Thyroid gland (tissue), 4 donors: Measurements from ENCODE around the gene EXOC6. TPM values are rescaled to one million over a fixed set of nuclear protein-coding genes. Genes with fewer than 3 reads are reported as not detected.

ENCODE experiments used
- DNase-seq, 2 donors: peaks; one replicate each; pipeline ENCODE4 v3.0.0-alpha.2; 2019
- H3K27ac ChIP-seq, 3 donors: fragments of 200-600 bp; sonication (generic); 1 replicate in 2 of 3; 2 replicates in 1 of 3; pipeline ENCODE4 v1.5.1; 2016 to 2019; ENCODE audit warnings: mild to moderate bottlenecking in 1 of 3, moderate library complexity in 1 of 3
- H3K27me3 ChIP-seq: fragments of 200-600 bp; sonication (generic); one replicate; pipeline ENCODE4 v1.5.1; 2019
- H3K36me3 ChIP-seq, 2 donors: fragments of 200-600 bp; sonication (generic); one replicate each; pipeline ENCODE4 v1.5.1; 2016 to 2019
- H3K4me1 ChIP-seq, 2 donors: fragments of 200-600 bp; sonication (generic); one replicate each; pipeline ENCODE4 v1.5.1; 2017 to 2019
- H3K4me3 ChIP-seq, 3 donors: fragments of 200-600 bp; sonication (generic); replicated peaks in 1 of 3; 1 replicate in 2 of 3; 2 replicates in 1 of 3; pipeline ENCODE4 v1.5.1; 2016; ENCODE audit warnings: mild to moderate bottlenecking in 1 of 3
- H3K9me3 ChIP-seq: fragments of 200-600 bp; sonication (generic); one replicate; pipeline ENCODE4 v1.5.1; 2017
- CTCF ChIP-seq, 6 experiments: fragments of 200-600 bp in 3 of 6; fragments of 450-650 bp in 3 of 6; sonication (generic) in 3 of 6; IDR thresholded peaks; one replicate each; pipeline ENCODE4 v1.5.1; 2016 to 2019; ENCODE audit warnings: antibody characterized with exemption in 6 of 6, mild to moderate bottlenecking in 2 of 6, inconsistent platforms in 1 of 6, moderate library complexity in 1 of 6
- POLR2A ChIP-seq, 2 donors: fragments of 450-650 bp; IDR thresholded peaks; one replicate each; pipeline ENCODE4 v1.6.1; 2017; ENCODE audit warnings: antibody characterized with exemption in 2 of 2, mild to moderate bottlenecking in 2 of 2, moderate library complexity in 1 of 2
- WGBS, 2 donors: methylation state at CpG; one replicate each; pipeline ENCODE4 v1.1.5; 2017; 5-methylcytosine and 5-hydroxymethylcytosine counted together
- intact Hi-C: fragments of 100-400 bp; cut with DNase I; formaldehyde crosslinking; loops from one replicate; pipeline ENCODE4 v1.15.1; 2023
- total RNA-seq, 4 donors: library from RNA; depleted of rRNA; stranded (reverse); fragments of >200 nt; gene quantifications; one replicate each; pipeline ENCODE4 v1.2.3, GENCODE V29; 2016

EXOC6 gene
- total RNA-seq, 4 donors from 2014 or later: 51.6 to 74.0 (median 61.1) TPM

- no peaks in the 10 kb centered on the region for H3K9me3 ChIP-seq
- TF ChIP-seq CTCF (IDR thresholded peaks at IDR 0.05) (no peak), POLR2A (IDR thresholded peaks at IDR 0.05) (no peak)
- no peaks in the 10 kb centered on the region for H3K27me3 ChIP-seq
- intact Hi-C loops: no loop called here
- no peaks in the 10 kb centered on the region for H3K36me3 ChIP-seq
- H3K27ac ChIP-seq: no peak overlapping the region
- no peak overlapping the region for H3K4me3 ChIP-seq
- 89 to 97% methylated on average over 4 of the region's 4 CpGs for WGBS, 2 donors
- H3K4me1 ChIP-seq: peaks cover 13 to 21% of the 10 kb centered on the region in 2 donors
- no peak for DNase-seq
These were observed 2.7 kb downstream of the EXOC6 start for GRCh38 chr10:92851003-92851402.

GRCh38 chr10:92855560-92855959, 7.2 kb downstream of the EXOC6 start:
- Histone ChIP-seq H3K27me3 (no peaks in the 10 kb centered on the region), H3K27ac (no peak overlapping the region), H3K9me3 (no peaks in the 10 kb centered on the region), H3K36me3 (no peaks in the 10 kb centered on the region), H3K4me1 (peaks cover 3 to 8% of the 10 kb centered on the region in 2 donors), H3K4me3 (no peak overlapping the region)
- no peak for DNase-seq
- intact Hi-C loops: no loop called here
- WGBS, 2 donors: 95 to 96% methylated on average over 3 of the region's 3 CpGs
- TF ChIP-seq POLR2A (IDR thresholded peaks at IDR 0.05): no peak
- TF ChIP-seq CTCF (IDR thresholded peaks at IDR 0.05): no peak

DNA sequence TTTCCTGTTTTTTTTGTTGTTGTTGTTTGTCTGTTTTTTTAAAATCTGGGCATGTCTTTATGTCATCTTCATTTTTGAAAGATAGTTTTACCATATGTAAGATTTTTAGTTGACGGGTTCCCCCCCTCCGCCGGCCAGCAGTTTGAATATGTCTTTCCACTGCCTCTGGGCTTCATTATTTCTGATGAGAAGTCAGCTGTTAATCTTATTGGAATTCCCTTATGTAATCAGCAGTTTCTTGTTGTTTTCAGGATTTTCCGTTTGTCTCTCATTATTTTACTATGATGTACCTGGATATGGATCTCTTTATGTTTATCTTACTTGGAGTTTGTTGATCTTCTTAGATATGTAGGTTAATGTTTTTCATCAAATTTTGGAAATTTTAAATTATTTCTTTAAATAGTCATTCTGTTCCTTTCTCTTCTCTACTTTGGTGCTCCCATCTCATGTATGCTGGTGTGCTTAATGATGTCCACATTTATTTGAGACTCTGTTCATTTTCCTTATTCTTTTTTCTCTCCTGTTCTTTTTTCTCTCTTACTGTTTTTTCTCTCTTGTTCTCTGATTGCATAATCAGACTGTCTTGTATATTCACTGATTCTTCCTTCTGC, 9.7 kb downstream of the EXOC6 start:
- intact Hi-C loops: no loop called here
- Histone ChIP-seq H3K9me3 (no peaks in the 10 kb centered on the region), H3K4me1 (peaks cover 10 to 20% of the 10 kb centered on the region in 2 donors), H3K36me3 (no peaks in the 10 kb centered on the region), H3K27me3 (no peaks in the 10 kb centered on the region), H3K4me3 (no peak overlapping the region), H3K27ac (no peak overlapping the region)
- no peak for TF ChIP-seq CTCF (IDR thresholded peaks at IDR 0.05)
- no peak for DNase-seq
- WGBS, 2 donors: 96 to 97% methylated on average over 4 of the region's 4 CpGs

DNA sequence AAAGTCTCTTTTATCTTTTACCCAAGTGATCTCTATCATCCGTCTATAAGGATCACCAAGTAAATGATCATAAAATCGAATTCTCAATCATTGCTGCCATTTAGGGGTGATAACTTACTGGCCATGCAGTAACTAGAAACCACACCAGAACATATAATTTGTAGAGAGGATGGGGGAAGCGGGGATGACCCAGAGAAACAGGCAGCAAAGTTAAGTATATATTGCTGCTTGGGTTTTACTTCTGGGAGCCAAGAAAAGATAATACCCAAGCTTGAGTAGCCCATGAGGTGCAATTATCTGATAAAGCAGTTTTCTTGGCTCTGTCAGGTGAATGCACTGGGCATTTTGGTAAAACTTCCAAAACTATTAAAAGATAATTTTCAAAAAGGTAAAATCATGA, 18.9 kb downstream of the EXOC6 start:
- no peaks in the 10 kb centered on the region for H3K36me3 ChIP-seq
- H3K4me3 ChIP-seq: no peak overlapping the region
- no peaks in the 10 kb centered on the region for H3K27me3 ChIP-seq
- intact Hi-C loops: no loop called here
- H3K27ac ChIP-seq: no peak overlapping the region
- H3K9me3 ChIP-seq: no peaks in the 10 kb centered on the region
- no peaks in the 10 kb centered on the region for H3K4me1 ChIP-seq
- 91% methylated on average over 3 of the region's 3 CpGs for WGBS, 2 donors
- DNase-seq: no peak
- TF ChIP-seq CTCF (IDR thresholded peaks at IDR 0.05) (no peak), POLR2A (IDR thresholded peaks at IDR 0.05) (no peak)

GRCh38 chr10:92868036-92868435, 19.7 kb downstream of the EXOC6 start:
- TF ChIP-seq POLR2A (IDR thresholded peaks at IDR 0.05) (no peak), CTCF (IDR thresholded peaks at IDR 0.05) (no peak)
- no peaks in the 10 kb centered on the region for H3K36me3 ChIP-seq
- H3K27ac ChIP-seq: no peak overlapping the region
- no peaks in the 10 kb centered on the region for H3K4me1 ChIP-seq
- H3K4me3 ChIP-seq: no peak overlapping the region
- no peak for DNase-seq
- intact Hi-C loops: no loop called here
- H3K9me3 ChIP-seq: no peaks in the 10 kb centered on the region
- no peaks in the 10 kb centered on the region for H3K27me3 ChIP-seq
- WGBS, 2 donors: 77% methylated on average over 3 of the region's 3 CpGs
